Measurements from ENCODE around the gene TMEM272.

TMEM272 gene

GRCh38 chr13:51772781-51773180, 72.2 kb downstream of the TMEM272 start:
- Histone ChIP-seq H3K4me3 (ENCODE audit: low read depth in 1 of 2, low read length in 2 of 2) (no peak overlapping the region), H3K27me3 (ENCODE audit: insufficient read depth, low read length, poor library complexity) (no peaks in the 10 kb centered on the region), H3K4me2 (ENCODE audit: insufficient read depth, low read length) (no peak overlapping the region), H3K27ac (ENCODE audit: low read length) (no peak overlapping the region), H2AFZ (ENCODE audit: low read depth, low read length) (no peak overlapping the region), H3K9me3 (ENCODE audit: insufficient read depth, low read length, severe bottlenecking) (no peaks in the 10 kb centered on the region), H3K9ac (ENCODE audit: low read depth, low read length) (no peak overlapping the region), H3K79me2 (ENCODE audit: insufficient read depth, low read length) (no peaks in the 10 kb centered on the region), H4K20me1 (ENCODE audit: insufficient read depth, low read length) (no peaks in the 10 kb centered on the region), H3K36me3 (ENCODE audit: insufficient read depth, low read length) (no peaks in the 10 kb centered on the region), H3K4me1 (ENCODE audit: insufficient read depth, low read length) (no peaks in the 10 kb centered on the region)
- ATAC-seq (ENCODE audit: insufficient read depth, low read depth) (no peak), DNase-seq (no peak)
- TF ChIP-seq CTCF (IDR thresholded peaks at IDR 0.05; ENCODE audit: borderline replicate concordance, extremely low read depth, low read length, poor library complexity, severe bottlenecking): no peak
- no peak for TF ChIP-seq EZH2 (IDR thresholded peaks at IDR 0.05; ENCODE audit: borderline replicate concordance, low read depth, low read length, severe bottlenecking)

- no peaks in the 10 kb centered on the region for H3K27me3 ChIP-seq (ENCODE audit: insufficient read depth, low read length, poor library complexity)
- no peak overlapping the region for H2AFZ ChIP-seq (ENCODE audit: low read depth, low read length)
- no peaks in the 10 kb centered on the region for H3K79me2 ChIP-seq (ENCODE audit: insufficient read depth, low read length)
- no peaks in the 10 kb centered on the region for H3K9me3 ChIP-seq (ENCODE audit: insufficient read depth, low read length, severe bottlenecking)
- no peak overlapping the region for H3K27ac ChIP-seq (ENCODE audit: low read length)
- no peaks in the 10 kb centered on the region for H3K4me1 ChIP-seq (ENCODE audit: insufficient read depth, low read length)
- H3K9ac ChIP-seq (ENCODE audit: low read depth, low read length): no peak overlapping the region
- no peak overlapping the region for H3K4me3 ChIP-seq (ENCODE audit: low read depth in 1 of 2, low read length in 2 of 2)
- H4K20me1 ChIP-seq (ENCODE audit: insufficient read depth, low read length): no peaks in the 10 kb centered on the region
- no peaks in the 10 kb centered on the region for H3K36me3 ChIP-seq (ENCODE audit: insufficient read depth, low read length)
- no peak for TF ChIP-seq CTCF (IDR thresholded peaks at IDR 0.05; ENCODE audit: borderline replicate concordance, extremely low read depth, low read length, poor library complexity, severe bottlenecking)
- no peak for TF ChIP-seq EZH2 (IDR thresholded peaks at IDR 0.05; ENCODE audit: borderline replicate concordance, low read depth, low read length, severe bottlenecking)
- DNase-seq (no peak), ATAC-seq (ENCODE audit: insufficient read depth, low read depth) (no peak)
- H3K4me2 ChIP-seq (ENCODE audit: insufficient read depth, low read length): no peak overlapping the region
Measured at GRCh38 chr13:51772105-51772455, 72.9 kb downstream of the TMEM272 start.

GRCh38 chr13:51771418-51772104, 73.4 kb downstream of the TMEM272 start:
- no peak for TF ChIP-seq EZH2 (IDR thresholded peaks at IDR 0.05; ENCODE audit: borderline replicate concordance, low read depth, low read length, severe bottlenecking)
- TF ChIP-seq CTCF (IDR thresholded peaks at IDR 0.05; ENCODE audit: borderline replicate concordance, extremely low read depth, low read length, poor library complexity, severe bottlenecking): no peak
- H3K27ac ChIP-seq (ENCODE audit: low read length): no peak overlapping the region
- H3K4me2 ChIP-seq (ENCODE audit: insufficient read depth, low read length): no peak overlapping the region
- H3K27me3 ChIP-seq (ENCODE audit: insufficient read depth, low read length, poor library complexity): no peaks in the 10 kb centered on the region
- ATAC-seq (ENCODE audit: insufficient read depth, low read depth): no peak
- no peak overlapping the region for H3K4me3 ChIP-seq (ENCODE audit: low read depth in 1 of 2, low read length in 2 of 2)
- H3K36me3 ChIP-seq (ENCODE audit: insufficient read depth, low read length): no peaks in the 10 kb centered on the region
- H2AFZ ChIP-seq (ENCODE audit: low read depth, low read length): no peak overlapping the region
- H3K79me2 ChIP-seq (ENCODE audit: insufficient read depth, low read length): no peaks in the 10 kb centered on the region
- no peaks in the 10 kb centered on the region for H4K20me1 ChIP-seq (ENCODE audit: insufficient read depth, low read length)
- H3K4me1 ChIP-seq (ENCODE audit: insufficient read depth, low read length): no peaks in the 10 kb centered on the region
- no peaks in the 10 kb centered on the region for H3K9me3 ChIP-seq (ENCODE audit: insufficient read depth, low read length, severe bottlenecking)
- no peak overlapping the region for H3K9ac ChIP-seq (ENCODE audit: low read depth, low read length)
- no peak for DNase-seq
